Astrocyte (in vitro differentiated cells and primary cell): ENCODE results near the gene PEAK1.

Source experiments
- CTCF ChIP-seq: IDR thresholded peaks from 2 replicates; pipeline ENCODE4 v1.5.1; 2011; ENCODE audit warnings: low read depth, mild to moderate bottlenecking, inconsistent platforms, low read length, moderate library complexity; ENCODE audit not compliant: insufficient read depth
- EZH2 ChIP-seq: IDR thresholded peaks from 2 replicates; pipeline ENCODE4 v1.6.1; 2012; ENCODE audit warnings: mild to moderate bottlenecking, low read length, inconsistent platforms; ENCODE audit not compliant: insufficient read depth

GRCh38 chr15:77354063-77354462 is 65.8 kb downstream of the PEAK1 start:
- TF ChIP-seq CTCF = no peak
- TF ChIP-seq EZH2 = no peak
